HCT116 (cell line): ENCODE data around the gene RPS6KA2.

Source experiments
- EZH2 ChIP-seq: fragments of 200-600 bp; sonication (generic); IDR thresholded peaks from 2 replicates; pipeline ENCODE4 v1.6.1; 2017; ENCODE audit warnings: antibody characterized with exemption, mixed run types
- MAX ChIP-seq: IDR thresholded peaks from 2 replicates; pipeline ENCODE4 v1.6.1; 2012
- POLR2AphosphoS5 ChIP-seq: IDR thresholded peaks from 2 replicates; pipeline ENCODE4 v1.6.1; 2011; ENCODE audit warnings: mild to moderate bottlenecking, low read depth, low read length, moderate library complexity
- RAD21 ChIP-seq: IDR thresholded peaks from 2 replicates; pipeline ENCODE4 v1.6.1; 2012; ENCODE audit warnings: low read depth, mild to moderate bottlenecking
- TCF7L2 ChIP-seq: IDR thresholded peaks from 2 replicates; pipeline ENCODE4 v1.7.0; 2011; ENCODE audit warnings: borderline replicate concordance, inconsistent platforms; ENCODE audit not compliant: insufficient read depth, insufficient read length; ENCODE audit errors: extremely low read depth
- ZBTB33 ChIP-seq: IDR thresholded peaks from 2 replicates; pipeline ENCODE4 v1.6.1; 2011; ENCODE audit warnings: mild to moderate bottlenecking, low read length, moderate library complexity; ENCODE audit not compliant: insufficient replicate concordance; ENCODE audit errors: extremely low read depth
- TF ChIP-seq, protein P1 (sequence below), 3 experiments: fragments of 200-600 bp in 1 of 3; sonication (generic) in 1 of 3; IDR thresholded peaks in 2 of 3; conservative IDR thresholded peaks in 1 of 3; 2 replicates each; pipeline ENCODE4 v1.5.1; 2012 to 2017; ENCODE audit warnings: low read depth in 2 of 3, low read length in 2 of 3, antibody characterized with exemption in 1 of 3, borderline replicate concordance in 1 of 3, control low read depth in 1 of 3, mild to moderate bottlenecking in 1 of 3, mixed read lengths in 1 of 3, mixed run types in 1 of 3, moderate library complexity in 1 of 3; ENCODE audit not compliant: insufficient read depth in 1 of 3

- no peak for TF ChIP-seq POLR2AphosphoS5
- TF ChIP-seq EZH2, result no peak
- no peak for TF ChIP-seq ZBTB33
- TF ChIP-seq RAD21, result no peak
- no peak for TF ChIP-seq MAX
- TF ChIP-seq, protein P1, sequence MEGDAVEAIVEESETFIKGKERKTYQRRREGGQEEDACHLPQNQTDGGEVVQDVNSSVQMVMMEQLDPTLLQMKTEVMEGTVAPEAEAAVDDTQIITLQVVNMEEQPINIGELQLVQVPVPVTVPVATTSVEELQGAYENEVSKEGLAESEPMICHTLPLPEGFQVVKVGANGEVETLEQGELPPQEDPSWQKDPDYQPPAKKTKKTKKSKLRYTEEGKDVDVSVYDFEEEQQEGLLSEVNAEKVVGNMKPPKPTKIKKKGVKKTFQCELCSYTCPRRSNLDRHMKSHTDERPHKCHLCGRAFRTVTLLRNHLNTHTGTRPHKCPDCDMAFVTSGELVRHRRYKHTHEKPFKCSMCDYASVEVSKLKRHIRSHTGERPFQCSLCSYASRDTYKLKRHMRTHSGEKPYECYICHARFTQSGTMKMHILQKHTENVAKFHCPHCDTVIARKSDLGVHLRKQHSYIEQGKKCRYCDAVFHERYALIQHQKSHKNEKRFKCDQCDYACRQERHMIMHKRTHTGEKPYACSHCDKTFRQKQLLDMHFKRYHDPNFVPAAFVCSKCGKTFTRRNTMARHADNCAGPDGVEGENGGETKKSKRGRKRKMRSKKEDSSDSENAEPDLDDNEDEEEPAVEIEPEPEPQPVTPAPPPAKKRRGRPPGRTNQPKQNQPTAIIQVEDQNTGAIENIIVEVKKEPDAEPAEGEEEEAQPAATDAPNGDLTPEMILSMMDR (IDR thresholded peaks at IDR 0.05 in 2 of 3, conservative IDR thresholded peaks at IDR 0.05 in 1 of 3; ENCODE audit: borderline replicate concordance in 1 of 3, insufficient read depth in 1 of 3, low read depth in 2 of 3, low read length in 2 of 3), result no peak
- no peak for TF ChIP-seq TCF7L2
Observed at GRCh38 chr6:166387642-166388289, 239.3 kb downstream of the RPS6KA2 start.
